GM19043 (cell line): ENCODE results near the gene BAIAP3.
"Not testable (repeated sequence)": the region's sequence is repeated elsewhere in the genome, so short reads cannot be mapped to it uniquely, and the experiment has no call there.

Source experiments
- ATAC-seq: cut with Tn5 transposase; IDR thresholded peaks from one replicate; pipeline ENCODE4 v1.9.1; 2021; ENCODE audit warnings: low read depth; ENCODE audit not compliant: unreplicated experiment

Gene BAIAP3

GRCh38 chr16:1315081-1316032, 18.1 kb upstream of the BAIAP3 start:
- ATAC-seq: no peak

- ATAC-seq: no peak
Measured at GRCh38 chr16:1316033-1316405, 17.4 kb upstream of the BAIAP3 start.

GRCh38 chr16:1317479-1318267, 15.8 kb upstream of the BAIAP3 start:
- ATAC-seq: no peak

GRCh38 chr16:1318268-1318545, 15.2 kb upstream of the BAIAP3 start:
- ATAC-seq: no peak

- ATAC-seq: no peak
Measured at GRCh38 chr16:1319041-1319440, 14.4 kb upstream of the BAIAP3 start.

GRCh38 chr16:1320097-1320496, 13.3 kb upstream of the BAIAP3 start:
- ATAC-seq: no peak

- ATAC-seq: no peak
Measured at GRCh38 chr16:1320658-1321240, 12.7 kb upstream of the BAIAP3 start.

- no peak for ATAC-seq
Measured at GRCh38 chr16:1322407-1322806, 11.0 kb upstream of the BAIAP3 start.

- ATAC-seq: no peak
Measured at GRCh38 chr16:1323296-1324239, 9.9 kb upstream of the BAIAP3 start.

- no peak for ATAC-seq
Measured at GRCh38 chr16:1324286-1324826, 9.1 kb upstream of the BAIAP3 start.

GRCh38 chr16:1325261-1325660, 8.2 kb upstream of the BAIAP3 start:
- no peak for ATAC-seq

GRCh38 chr16:1325673-1326371, 7.6 kb upstream of the BAIAP3 start:
- no peak for ATAC-seq

GRCh38 chr16:1326391-1326790, 7.1 kb upstream of the BAIAP3 start:
- ATAC-seq: no peak

GRCh38 chr16:1326946-1327618, 6.4 kb upstream of the BAIAP3 start:
- ATAC-seq: no peak

- no peak for ATAC-seq
Measured at GRCh38 chr16:1327619-1327947, 5.9 kb upstream of the BAIAP3 start.

GRCh38 chr16:1328136-1328535, 5.3 kb upstream of the BAIAP3 start:
- not testable (repeated sequence) for ATAC-seq

- ATAC-seq: not testable (repeated sequence)
Measured at GRCh38 chr16:1328961-1329360, 4.5 kb upstream of the BAIAP3 start.

GRCh38 chr16:1330260-1330914, 3.1 kb upstream of the BAIAP3 start:
- ATAC-seq: no peak
